NCI-H2029 treated with DMSO at 0.1 percent for 48 hours (cell line): ENCODE measurements around the gene LILRB1.
"Not testable (repeated sequence)": the region's sequence is repeated elsewhere in the genome, so short reads cannot be mapped to it uniquely, and the experiment has no call there.

Source experiments
- DNase-seq: peaks from one replicate; lab custom pipeline; 2025; lab: John Stamatoyannopoulos, UW

LILRB1 gene

DNA sequence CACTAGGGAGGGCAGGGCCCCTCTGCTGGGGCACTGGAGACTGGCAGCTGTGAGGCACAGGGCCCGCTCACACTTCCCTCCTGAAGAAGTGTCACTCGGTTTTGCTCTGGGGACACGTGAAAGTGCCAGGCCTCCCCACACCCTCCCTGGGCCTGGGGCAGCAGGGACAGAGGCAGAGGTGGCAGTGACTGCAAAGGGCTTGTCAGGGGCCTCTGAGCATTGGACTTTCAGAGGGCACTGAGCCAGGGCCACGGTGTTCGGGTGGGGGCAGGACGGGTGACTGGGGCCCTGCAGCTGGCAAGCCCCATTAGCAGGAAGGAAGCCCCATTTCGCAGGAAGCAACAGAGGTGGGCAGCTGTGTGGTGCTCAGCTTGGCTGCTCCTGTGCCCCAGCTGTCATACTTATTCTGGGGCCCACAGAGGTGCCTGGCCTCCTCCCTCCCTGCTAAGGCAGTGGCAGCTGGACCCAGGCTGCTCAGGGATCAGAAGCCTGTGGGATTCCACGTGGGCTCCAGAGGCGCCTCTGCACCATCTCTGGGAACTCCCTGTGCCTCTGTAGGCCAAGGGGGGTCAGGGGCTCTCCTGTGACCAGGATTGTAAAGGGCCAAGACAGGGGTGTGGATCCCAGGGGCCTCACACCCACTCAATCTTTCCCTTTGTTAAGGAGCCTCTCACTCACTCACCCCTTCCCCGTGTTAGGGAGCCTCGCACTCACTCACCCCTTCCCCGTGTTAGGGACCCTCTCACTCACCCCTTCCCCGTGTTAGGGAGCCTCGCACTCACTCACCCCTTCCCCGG, 5.2 kb upstream of the LILRB1 start:
- not testable (repeated sequence) for DNase-seq

DNA sequence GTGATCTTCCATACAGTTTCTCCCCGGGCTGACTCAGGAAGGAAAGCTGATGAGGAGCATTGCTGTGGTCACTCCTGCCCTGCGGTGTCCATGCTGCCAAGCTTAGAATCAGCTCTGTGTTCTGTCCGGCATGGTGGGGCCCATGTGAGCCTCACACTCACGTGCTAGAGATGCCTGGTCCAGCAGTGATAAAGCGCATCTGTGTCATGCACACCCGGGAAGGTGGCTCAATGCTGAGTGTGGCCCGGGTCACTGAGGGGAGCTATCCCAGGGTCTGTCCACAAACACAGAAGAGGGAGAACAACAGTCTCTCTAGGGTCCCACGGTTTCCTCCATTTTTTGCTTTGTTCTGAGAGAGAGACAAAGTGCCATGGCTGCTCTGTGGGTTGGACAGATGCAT, 3.5 kb upstream of the LILRB1 start:
- no peak for DNase-seq

DNA sequence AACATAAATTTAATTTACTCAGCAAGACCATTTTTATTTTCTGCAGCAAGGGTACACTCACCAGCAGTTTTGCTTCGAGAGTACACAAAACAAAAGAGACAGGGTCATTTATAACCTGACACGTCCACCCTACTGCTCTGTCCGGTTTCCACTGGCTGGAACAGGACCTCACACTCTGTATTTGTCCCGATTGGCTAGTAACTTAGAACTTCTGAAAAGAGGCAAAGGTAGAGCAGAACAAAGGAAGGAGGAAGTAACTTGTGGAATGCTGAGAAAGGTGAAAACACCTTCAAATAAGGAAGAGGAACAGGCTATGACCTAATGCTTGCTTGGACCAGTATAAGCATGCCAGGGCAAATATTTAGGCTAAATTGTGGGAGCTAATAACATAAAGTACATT, 2.4 kb upstream of the LILRB1 start:
- not testable (repeated sequence) for DNase-seq

DNA sequence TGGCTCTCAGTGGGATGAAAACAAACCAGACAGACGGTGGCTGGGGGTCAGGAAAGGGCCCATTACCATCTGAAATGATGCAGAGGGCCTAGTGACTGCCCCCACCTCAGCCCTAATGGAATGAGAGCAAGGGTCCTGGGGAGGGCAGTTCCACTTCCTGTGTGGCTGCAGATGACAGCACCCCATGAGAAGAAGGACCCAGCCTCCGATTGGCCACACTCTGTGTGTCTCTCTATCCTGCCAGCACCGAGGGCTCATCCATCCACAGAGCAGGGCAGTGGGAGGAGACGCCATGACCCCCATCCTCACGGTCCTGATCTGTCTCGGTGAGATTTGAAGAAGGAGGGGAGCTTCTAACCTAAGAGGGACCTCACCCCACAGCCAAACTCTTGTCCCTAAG, 498 bp downstream of the LILRB1 start:
- no peak for DNase-seq

DNA sequence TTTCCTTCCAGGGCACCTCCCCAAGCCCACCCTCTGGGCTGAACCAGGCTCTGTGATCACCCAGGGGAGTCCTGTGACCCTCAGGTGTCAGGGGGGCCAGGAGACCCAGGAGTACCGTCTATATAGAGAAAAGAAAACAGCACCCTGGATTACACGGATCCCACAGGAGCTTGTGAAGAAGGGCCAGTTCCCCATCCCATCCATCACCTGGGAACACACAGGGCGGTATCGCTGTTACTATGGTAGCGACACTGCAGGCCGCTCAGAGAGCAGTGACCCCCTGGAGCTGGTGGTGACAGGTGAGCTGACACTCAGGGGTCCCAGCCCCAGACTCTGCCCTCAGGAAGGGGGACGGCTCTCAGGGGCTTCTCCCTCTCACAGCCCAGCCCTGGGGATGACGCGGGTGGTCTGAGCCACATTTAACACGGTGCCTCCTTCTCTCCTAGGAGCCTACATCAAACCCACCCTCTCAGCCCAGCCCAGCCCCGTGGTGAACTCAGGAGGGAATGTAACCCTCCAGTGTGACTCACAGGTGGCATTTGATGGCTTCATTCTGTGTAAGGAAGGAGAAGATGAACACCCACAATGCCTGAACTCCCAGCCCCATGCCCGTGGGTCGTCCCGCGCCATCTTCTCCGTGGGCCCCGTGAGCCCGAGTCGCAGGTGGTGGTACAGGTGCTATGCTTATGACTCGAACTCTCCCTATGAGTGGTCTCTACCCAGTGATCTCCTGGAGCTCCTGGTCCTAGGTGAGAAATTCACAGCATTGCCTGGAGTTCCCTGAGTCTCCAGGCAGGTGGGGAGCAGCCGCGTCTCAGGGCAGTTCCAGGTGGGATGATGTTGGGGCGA, 1.4 kb downstream of the LILRB1 start:
- not testable (repeated sequence) for DNase-seq

DNA sequence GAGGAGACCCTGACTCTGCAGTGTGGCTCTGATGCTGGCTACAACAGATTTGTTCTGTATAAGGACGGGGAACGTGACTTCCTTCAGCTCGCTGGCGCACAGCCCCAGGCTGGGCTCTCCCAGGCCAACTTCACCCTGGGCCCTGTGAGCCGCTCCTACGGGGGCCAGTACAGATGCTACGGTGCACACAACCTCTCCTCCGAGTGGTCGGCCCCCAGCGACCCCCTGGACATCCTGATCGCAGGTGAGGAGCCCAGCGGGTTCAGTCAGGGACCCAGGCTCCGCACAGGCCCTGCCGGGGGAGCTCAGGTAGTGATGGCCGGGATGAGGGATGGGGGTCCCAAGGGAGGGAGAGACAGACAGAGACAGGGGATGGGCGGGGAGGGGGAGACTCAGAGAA, 2.2 kb downstream of the LILRB1 start:
- not testable (repeated sequence) for DNase-seq

DNA sequence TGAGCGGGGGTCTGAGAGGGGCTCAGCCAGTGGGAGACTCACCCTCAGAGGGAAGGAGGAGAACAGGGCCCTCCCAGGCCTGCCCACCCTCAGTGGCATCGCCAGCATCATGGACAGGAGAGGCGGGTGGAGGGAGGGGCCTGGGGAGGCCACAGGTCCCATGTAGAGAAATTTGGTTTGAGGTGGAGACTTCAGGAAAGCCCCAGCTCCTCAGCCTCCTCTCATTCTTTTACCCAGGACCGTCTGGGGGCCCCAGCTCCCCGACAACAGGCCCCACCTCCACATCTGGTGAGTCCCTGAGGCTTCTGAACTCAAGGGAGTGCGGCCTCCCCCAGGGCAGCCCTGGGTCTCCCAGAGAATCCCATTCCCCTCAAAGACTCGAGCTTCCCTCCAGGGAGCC, 3.1 kb downstream of the LILRB1 start:
- no peak for DNase-seq

DNA sequence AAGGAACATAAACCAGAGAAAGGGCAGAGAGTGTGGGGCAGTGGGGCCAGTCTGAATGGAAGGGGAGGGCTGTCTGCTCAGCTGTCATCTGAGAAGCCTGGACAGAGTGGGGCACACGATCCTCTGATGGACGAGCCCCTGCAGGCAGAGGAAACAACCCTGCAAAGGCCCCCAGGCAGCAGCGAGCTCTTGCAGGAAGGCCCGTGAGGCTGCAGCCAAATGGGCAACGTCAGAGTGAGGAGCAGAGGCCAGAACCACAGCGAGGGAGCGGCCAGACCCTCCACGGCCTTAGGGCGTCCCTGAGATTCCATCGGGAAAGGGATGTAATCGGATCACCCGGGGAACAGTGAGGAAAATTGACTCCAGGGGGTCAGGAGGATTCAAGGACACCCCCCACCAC, 5.8 kb downstream of the LILRB1 start:
- not testable (repeated sequence) for DNase-seq

DNA sequence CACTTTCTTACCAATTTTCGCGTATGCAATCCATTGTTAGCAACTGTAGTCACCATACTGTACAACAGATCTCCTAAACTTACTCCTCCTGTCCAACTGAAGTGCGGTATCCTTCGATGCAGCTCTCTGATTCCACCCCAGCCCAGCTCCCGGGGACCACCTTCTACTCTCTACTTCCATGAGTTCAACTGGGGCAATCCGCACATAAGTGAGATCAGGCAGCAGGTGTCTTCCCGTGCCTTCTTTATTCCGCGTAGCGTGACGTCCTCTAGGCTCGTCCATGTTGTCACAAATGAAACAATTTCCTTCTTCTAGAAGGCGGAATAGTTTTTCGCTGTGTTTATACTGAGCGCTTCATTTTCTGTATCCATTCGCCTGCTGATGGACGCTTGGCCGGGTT, 8.4 kb downstream of the LILRB1 start:
- no peak for DNase-seq

DNA sequence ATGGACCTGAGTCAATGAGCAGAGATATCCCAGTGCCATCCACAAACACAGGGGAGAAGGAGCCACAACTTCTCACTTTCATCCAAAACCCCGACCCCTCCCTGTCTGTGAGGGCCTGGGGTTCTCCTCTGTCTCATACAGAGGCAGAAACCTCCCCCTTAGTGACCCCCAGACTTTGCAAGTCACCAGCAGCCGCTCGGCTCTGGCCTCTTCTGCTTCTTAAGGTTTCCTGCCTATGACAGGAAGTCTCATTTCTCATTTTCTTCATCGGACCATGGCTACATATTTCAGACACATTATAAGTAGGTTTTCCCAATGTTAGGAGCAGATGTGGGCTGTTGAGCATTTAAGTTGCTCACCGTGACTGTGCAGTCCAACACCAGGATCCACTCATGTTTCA, 12.7 kb downstream of the LILRB1 start:
- DNase-seq, result not testable (repeated sequence)

DNA sequence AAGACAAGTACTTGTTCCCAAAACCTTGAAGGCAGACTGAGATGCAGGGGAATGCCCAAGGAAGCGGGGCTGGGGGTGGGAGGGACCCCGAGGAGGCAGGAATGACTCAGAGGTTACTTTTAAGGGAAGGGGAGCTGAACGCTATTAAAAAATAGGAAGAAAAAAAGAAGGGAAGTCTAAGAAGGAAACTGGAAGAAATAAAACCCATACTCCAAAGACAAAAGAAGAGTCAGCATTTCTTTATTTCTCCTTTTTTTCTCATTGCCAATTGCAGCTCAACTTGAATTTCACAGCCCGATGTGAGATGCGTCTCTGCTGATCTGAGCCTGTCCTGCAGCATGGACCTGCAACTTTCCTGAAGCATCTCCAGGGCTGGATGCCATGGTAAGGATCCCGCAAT, 13.3 kb downstream of the LILRB1 start:
- DNase-seq, result not testable (repeated sequence)

DNA sequence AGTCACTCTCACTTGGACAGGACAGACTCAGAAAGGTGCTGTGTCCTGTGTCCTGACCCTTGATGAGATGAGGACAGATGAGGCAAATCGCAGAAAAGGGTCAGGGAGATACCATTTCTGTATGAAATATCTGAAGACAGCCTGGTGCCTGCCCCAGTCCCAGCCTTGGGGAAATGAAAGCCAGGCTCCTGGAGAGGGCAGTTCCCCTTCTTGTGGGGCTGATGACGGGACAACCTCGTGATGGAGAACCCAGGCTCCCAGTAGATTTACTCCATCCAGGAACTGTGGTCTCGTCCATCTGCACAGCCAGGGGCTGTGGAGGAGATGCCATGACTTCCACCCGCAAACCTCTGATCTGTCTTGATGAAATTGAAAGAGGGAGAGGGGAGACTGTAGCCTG, 13.8 kb downstream of the LILRB1 start:
- DNase-seq, result no peak

DNA sequence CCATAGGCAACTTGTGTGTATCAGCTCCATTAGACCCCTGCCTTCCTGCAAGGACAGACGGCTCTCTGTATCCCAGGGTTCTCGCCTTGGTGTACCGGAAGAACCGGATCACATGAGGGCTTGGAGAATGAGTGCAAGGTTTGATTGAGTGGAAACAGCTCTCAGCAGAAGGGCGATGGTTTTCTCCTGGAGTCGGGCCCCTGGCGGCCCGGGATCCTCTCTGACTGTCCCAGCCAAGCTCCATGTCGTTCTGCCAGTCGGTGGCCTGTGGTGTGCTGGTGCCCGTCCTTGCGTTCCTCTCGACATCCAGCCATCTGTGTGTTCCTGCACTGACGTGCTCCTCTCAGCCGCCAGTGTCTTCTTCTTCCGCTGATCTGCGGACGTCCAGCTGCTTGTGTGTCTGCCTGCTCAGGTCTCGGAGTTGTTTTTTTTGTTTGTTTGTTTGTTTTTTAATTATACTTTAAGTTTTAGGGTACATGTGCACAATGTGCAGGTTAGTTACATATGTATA, 16.1 kb downstream of the LILRB1 start:
- no peak for DNase-seq

DNA sequence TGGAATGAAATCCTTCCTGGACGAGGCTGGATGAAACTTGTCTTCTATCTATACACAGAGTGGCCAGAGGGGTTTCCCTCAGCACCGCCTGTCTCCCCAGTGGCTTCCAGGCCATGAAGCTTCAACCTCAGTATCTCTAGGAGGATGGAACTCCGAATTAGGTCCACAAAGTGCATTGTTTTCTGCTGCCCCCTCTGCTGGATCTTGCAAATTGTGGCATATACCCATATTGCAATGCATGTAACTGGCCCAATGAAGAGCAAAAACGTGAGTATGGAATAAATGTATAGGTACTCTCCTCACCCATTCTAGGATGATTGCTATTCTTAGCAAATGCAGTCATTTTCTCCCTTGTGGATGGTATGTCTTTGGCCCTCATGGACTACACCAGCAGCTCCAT, 17.8 kb downstream of the LILRB1 start:
- no peak for DNase-seq

DNA sequence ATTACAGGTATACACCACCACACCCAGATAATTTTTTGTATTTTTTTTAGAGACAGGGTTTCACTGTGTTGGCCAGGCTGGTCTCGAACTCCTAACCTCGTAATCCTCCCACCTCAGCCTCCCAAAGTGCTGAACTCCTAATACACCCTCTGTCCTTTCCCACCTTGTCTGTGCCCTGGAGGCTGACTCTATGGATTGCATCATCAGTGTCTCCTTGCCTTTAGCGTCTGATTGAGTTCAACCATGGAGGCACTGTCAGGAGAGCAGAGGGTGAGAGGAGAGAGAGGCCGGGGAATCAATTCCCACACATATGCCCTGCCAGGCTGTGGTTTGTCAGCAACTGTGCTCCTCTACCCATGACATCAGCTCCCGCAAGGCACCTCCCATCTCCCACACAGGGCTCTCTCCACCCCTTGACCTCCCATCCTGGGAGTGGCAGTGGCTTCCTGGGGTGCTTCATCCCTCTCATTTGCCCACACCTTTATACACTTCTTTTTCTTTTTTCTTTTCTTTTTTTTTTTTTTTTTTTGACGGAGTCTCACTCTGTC, 19.9 kb downstream of the LILRB1 start:
- DNase-seq, result no peak

DNA sequence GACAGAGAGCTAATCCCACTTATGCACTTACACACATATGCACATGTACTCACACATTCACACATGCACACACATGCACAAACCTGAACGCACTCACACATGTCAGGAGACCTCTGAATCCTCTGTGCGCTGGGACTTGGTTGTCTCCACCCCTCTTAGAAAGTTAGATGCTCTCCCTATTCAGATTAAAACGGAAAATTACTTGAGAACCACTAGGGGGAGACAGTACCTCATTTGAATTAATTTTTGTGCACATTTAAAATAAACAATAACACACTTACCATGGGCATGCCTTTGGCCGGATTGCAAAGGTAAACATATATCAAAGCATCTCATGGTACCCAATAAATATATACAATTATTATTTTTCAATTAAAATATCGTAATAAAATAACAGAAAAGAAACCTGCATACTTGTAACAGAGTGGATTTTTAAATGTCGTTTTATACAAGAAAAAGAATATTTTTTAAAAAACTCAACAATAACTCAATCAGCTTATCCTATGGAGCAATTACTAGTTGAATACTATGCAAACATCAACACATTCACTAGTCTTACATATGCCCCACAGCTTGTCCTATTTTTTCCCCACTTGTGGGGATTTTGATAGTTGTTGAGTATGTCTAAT, 23.0 kb downstream of the LILRB1 start:
- peak; percentile 17 for DNase-seq

DNA sequence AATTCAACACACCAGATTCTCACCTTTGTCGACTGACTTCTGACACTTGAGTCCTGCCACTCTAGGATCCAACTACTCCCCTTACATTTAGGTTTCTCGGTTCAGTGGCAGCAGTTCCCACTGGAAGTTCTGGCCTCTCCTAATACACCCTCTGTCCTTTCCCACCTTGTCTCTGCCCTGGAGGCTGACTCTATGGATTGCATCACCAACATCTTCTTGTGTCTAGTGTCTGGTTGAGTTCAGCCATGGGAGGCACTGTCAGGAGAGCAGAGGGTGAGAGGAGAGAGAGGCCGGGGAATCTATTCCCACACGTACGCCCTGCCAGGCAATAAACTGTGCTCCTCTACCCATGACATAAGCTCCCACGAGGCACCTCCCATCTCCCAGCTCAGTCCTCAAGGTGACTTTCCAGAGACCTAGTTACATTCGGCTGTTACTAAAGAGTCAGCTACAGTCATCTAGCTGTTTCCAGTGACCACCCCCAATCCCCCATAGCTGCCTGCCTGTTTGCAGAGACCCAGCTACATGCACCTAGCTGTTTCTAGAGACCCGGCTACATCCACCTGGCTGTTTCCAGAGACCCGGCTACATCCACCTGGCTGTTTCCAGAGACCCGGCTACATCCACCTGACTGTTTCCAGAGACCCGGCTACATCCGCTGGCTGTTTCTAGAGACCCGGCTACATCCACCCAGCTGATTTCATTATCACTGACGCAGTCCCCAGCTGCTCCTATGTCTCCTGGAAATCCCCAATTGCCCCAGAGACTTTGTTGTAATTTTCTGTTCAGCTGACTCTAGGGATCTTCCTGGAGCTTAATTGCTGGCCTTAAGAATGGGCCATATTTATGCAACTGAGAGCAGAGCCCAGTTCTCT, 24.4 kb downstream of the LILRB1 start:
- no peak for DNase-seq

DNA sequence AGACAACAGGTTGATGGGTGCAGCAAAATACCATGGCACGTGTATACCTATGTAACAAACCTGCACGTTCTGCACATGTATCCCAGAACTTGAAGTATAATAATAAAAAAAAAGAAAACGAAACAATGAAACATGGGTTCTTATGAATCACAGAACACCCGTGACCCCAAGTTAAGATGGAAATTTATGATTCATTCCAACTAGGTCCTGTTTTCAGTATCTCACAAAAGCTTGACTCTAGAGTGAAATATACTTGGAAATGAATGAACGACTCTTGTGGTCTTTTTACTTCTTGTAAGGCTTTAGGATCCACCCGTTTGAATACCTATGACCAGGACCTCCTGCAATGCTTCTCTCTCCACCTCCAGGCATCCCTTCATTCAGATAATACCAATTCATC, 29.0 kb downstream of the LILRB1 start:
- no peak for DNase-seq

DNA sequence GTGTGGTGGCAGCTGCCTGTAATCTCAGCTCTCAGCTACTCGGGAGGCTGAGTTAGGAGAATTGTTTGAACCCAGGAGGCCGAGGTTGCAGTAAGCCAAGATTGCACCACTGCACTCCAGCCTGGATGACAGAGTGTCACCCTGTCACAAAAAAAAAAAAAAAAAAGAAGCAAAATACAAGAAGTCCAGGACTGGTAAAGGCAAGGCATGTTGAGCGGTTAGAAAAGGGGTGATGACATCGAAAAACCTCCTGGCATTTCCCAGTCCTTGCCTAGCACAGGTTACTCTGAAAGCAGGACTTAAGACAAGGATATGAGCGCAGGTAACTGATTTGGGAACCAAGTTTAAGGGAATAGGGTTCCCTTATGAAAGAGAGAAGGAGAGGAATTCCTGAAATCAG, 30.0 kb downstream of the LILRB1 start:
- no peak for DNase-seq

DNA sequence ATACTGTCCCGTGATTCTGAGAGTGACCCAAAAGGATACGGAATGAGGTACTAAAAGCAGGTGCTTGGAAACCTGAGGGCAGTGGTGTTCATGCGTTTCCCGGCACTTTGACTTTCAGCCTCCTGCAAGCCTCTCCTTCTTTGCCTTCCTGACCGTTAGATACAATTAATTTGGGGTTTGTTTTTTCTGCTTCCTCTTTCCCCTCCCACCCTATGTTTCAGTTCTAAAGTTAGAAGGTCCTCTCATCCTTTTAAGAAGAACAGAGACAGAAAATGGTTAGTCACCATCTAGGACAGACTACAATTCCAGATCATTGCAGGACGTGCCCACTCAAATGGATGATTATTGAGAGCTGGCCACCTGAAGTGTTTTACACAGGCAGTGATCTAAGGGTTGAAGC, 30.7 kb downstream of the LILRB1 start:
- no peak for DNase-seq

DNA sequence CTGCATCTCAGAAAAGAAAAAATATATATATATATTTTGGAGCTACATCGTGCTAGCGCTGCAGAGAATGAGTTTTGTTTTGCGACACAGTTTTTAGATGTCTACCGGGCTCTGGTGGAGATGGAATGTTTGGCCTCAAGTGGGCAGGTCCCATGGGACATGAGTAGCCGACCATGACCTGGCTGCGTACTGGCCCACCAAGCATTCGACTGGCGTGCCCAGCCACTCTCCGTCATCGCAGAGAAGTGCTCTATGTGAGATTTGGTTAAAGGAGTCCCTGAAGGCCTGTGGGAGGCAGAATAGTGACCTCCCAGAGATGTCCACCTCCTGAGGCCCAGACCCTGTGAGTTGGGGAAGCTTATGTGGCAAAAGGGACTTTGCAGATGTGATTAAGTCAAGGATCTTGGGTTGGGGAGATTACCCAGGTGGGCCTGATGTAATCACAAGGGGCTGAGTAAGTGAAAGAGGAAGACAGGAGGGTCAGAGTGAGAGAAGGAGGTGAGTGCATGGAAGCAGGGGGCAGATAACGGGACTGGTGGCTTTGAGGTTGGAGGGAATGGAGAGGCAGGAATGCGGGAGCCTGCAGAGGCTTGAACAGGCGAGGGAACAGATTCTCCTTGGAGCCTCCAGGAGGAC, 31.7 kb downstream of the LILRB1 start:
- DNase-seq, result no peak
